HepG2 (cell line): ENCODE results near the gene MYO18A. TPM values are rescaled to one million over a fixed set of nuclear protein-coding genes. Genes with fewer than 3 reads are reported as not detected.

Experiments used
- AKAP8 ChIP-seq: sonication (generic); formaldehyde crosslinking; IDR thresholded peaks from 2 replicates; pipeline ENCODE4 v1.5.1; 2020; ENCODE audit warnings: mild to moderate bottlenecking, missing genetic modification reagents
- ATF1 ChIP-seq: IDR thresholded peaks from 2 replicates; pipeline ENCODE4 v1.6.1; 2016; ENCODE audit warnings: mild to moderate bottlenecking, control low read depth
- CCAR2 ChIP-seq: fragments of 200-400 bp; formaldehyde crosslinking; optimal IDR thresholded peaks from 2 replicates; pipeline ENCODE3; 2018; ENCODE audit warnings: low read depth, mild to moderate bottlenecking, low read length, moderate library complexity
- CENPX ChIP-seq: sonication (generic); formaldehyde crosslinking; IDR thresholded peaks from 2 replicates; pipeline ENCODE4 v1.9.0; 2021; ENCODE audit warnings: mild to moderate bottlenecking, missing genetic modification reagents, moderate library complexity
- GZF1 ChIP-seq: sonication (generic); formaldehyde crosslinking; IDR thresholded peaks from 2 replicates; pipeline ENCODE4 v1.5.1; 2020; ENCODE audit warnings: mild to moderate bottlenecking, missing genetic modification reagents
- HDAC1 ChIP-seq: sonication (generic); formaldehyde crosslinking; IDR thresholded peaks from 2 replicates; pipeline ENCODE4 v1.5.1; 2020; ENCODE audit warnings: mild to moderate bottlenecking, missing genetic modification reagents
- KLF11 ChIP-seq: IDR thresholded peaks from 2 replicates; pipeline ENCODE4 v1.6.1; 2016; ENCODE audit warnings: missing compliant biosample characterization
- KLF6 ChIP-seq: IDR thresholded peaks from 2 replicates; pipeline ENCODE4 v1.8.0; 2016; ENCODE audit warnings: missing biosample characterization, missing genetic modification reagents
- MAFF ChIP-seq: IDR thresholded peaks from 2 replicates; pipeline ENCODE4 v1.6.1; 2011; ENCODE audit warnings: low read depth, low read length, improper control_type of control experiment
- MED1 ChIP-seq: sonication (generic); formaldehyde crosslinking; IDR thresholded peaks from 2 replicates; pipeline ENCODE4 v1.4.0; 2020; ENCODE audit warnings: missing genetic modification reagents
- RAD21 ChIP-seq: fragments of 450-650 bp; formaldehyde crosslinking; IDR thresholded peaks from 2 replicates; pipeline ENCODE4 v1.5.0; 2020; ENCODE audit warnings: mild to moderate bottlenecking
- SATB2 ChIP-seq: sonication (generic); formaldehyde crosslinking; IDR thresholded peaks from 2 replicates; pipeline ENCODE4 v1.5.0; 2020; ENCODE audit warnings: missing genetic modification reagents
- SMAD9 ChIP-seq: sonication (generic); formaldehyde crosslinking; IDR thresholded peaks from 2 replicates; pipeline ENCODE4 v1.5.1; 2020; ENCODE audit warnings: mild to moderate bottlenecking, missing genetic modification reagents
- SOX5 ChIP-seq: IDR thresholded peaks from 2 replicates; pipeline ENCODE4 v1.6.1; 2016; ENCODE audit warnings: borderline replicate concordance
- SRSF4 ChIP-seq: fragments of 200-400 bp; formaldehyde crosslinking; IDR thresholded peaks from one replicate; pipeline ENCODE4 v1.6.1; 2018; ENCODE audit warnings: mild to moderate bottlenecking, low read depth, low read length, moderate library complexity; ENCODE audit not compliant: poor library complexity, severe bottlenecking
- SRSF9 ChIP-seq: fragments of 200-400 bp; formaldehyde crosslinking; IDR thresholded peaks from 2 replicates; pipeline ENCODE4 v1.6.1; 2018; ENCODE audit warnings: borderline replicate concordance, mild to moderate bottlenecking, low read depth, low read length; ENCODE audit not compliant: insufficient read depth, poor library complexity, severe bottlenecking
- STAT5B ChIP-seq: sonication (generic); formaldehyde crosslinking; IDR thresholded peaks from 2 replicates; pipeline ENCODE4 v1.4.0; 2020; ENCODE audit warnings: missing genetic modification reagents
- ZNF550 ChIP-seq: sonication (generic); formaldehyde crosslinking; IDR thresholded peaks from 2 replicates; pipeline ENCODE4 v1.4.0; 2020; ENCODE audit warnings: mild to moderate bottlenecking, missing genetic modification reagents, borderline replicate concordance
- ZNF724P ChIP-seq: sonication (generic); formaldehyde crosslinking; IDR thresholded peaks from 2 replicates; pipeline ENCODE4 v1.8.0; 2022; ENCODE audit warnings: missing genetic modification reagents, borderline replicate concordance
- ZNF772 ChIP-seq: sonication (generic); formaldehyde crosslinking; IDR thresholded peaks from 2 replicates; pipeline ENCODE4 v1.5.0; 2020; ENCODE audit warnings: mild to moderate bottlenecking, missing genetic modification reagents
- ZNF891 ChIP-seq: sonication (generic); formaldehyde crosslinking; IDR thresholded peaks from 2 replicates; pipeline ENCODE4 v1.5.0; 2020; ENCODE audit warnings: mild to moderate bottlenecking, missing genetic modification reagents
- ZSCAN12 ChIP-seq: sonication (generic); formaldehyde crosslinking; IDR thresholded peaks from 2 replicates; pipeline ENCODE4 v1.9.0; 2021; ENCODE audit warnings: mild to moderate bottlenecking, missing genetic modification reagents
- polyA plus RNA-seq, 8 experiments: library from polyadenylated mRNA; depleted of rRNA in 3 of 8; stranded (reverse) in 7 of 8; unstranded in 1 of 8; fragments of >200 nt; fragmentation: Illumina TruSeq in 4 of 8; extraction: Trizol in 4 of 8; gene quantifications; 2 replicates each; pipeline versions ENCODE4 v1.2.1 to v1.2.3, GENCODE V29; 2011 to 2016; ENCODE audit warnings: low read depth in 4 of 8, missing spikeins in 1 of 8, mixed read lengths in 1 of 8; ENCODE audit not compliant: insufficient read depth in 1 of 8
- total RNA-seq, 5 experiments: library from RNA; depleted of rRNA; stranded (reverse); fragments of >200 nt; fragmentation: Illumina TruSeq; extraction: Trizol; gene quantifications; 2 replicates each; pipeline ENCODE4 v1.2.3, GENCODE V29; 2016; ENCODE audit warnings: low read depth in 1 of 5
- TF ChIP-seq, protein P1 (sequence below): sonication (generic); formaldehyde crosslinking; IDR thresholded peaks from 2 replicates; pipeline ENCODE4 v1.8.1; 2023; ENCODE audit warnings: mild to moderate bottlenecking, missing genetic modification reagents, borderline replicate concordance
- TF ChIP-seq, protein P2 (sequence below): sonication (generic); formaldehyde crosslinking; IDR thresholded peaks from 2 replicates; pipeline ENCODE4 v1.5.0; 2020; ENCODE audit warnings: mild to moderate bottlenecking, missing genetic modification reagents
- TF ChIP-seq, protein P3 (sequence below): sonication (generic); formaldehyde crosslinking; IDR thresholded peaks from 2 replicates; pipeline ENCODE4 v1.5.0; 2020; ENCODE audit warnings: mild to moderate bottlenecking, low read depth, missing genetic modification reagents, borderline replicate concordance
- TF ChIP-seq, protein P4 (sequence below): sonication (generic); formaldehyde crosslinking; IDR thresholded peaks from 2 replicates; pipeline ENCODE4 v1.4.0; 2020; ENCODE audit warnings: missing genetic modification reagents, low read depth, mild to moderate bottlenecking, borderline replicate concordance
- TF ChIP-seq, protein P5 (sequence below): IDR thresholded peaks from 2 replicates; pipeline ENCODE4 v1.6.1; 2016; ENCODE audit warnings: low read depth

MYO18A gene
- total and polyA plus RNA-seq, 2 of the 13 experiments (the other 11 are each of a cell fraction or from before 2014, with no cell fraction given): 16.8 to 24.8 TPM

DNA sequence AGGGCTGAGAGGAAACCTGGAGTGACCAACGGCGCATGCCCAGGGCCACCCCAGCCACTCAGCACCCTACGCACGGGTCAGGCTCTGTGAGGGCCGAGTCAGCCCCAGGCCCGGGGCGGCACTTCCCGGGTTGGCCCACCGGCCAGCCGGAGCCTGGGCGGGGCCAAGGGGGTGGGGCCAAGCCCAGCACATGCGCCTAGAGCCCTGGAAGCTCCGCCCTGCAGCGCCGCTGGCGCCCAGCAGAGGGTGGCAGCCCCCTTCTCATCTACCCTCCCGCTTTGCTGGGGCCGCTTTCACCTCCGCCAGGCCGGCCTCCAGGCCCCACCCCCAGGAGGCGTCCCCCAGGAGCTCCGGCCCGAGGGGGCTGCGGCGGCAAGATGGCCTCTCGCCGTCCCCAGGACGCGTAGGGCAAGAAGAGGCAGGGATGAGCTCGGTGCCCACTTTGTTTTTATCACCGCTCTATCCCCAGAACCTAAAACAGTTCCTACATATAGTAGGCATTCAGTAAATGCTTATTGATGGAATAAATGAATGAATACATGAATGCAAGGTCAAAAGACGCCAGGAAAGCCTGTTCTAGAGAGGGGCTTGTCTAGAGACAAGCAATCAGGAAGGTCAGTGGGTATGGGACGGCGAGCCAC is 31.3 kb downstream of the MYO18A start (continued):
- TF ChIP-seq ZNF550 (CRISPR knock-in tag): no peak
- peak; percentile 80; the same call in 1 of the 2 replicates for TF ChIP-seq HDAC1 (CRISPR knock-in tag)
- peak; percentile 25; the same call in 1 of the 2 replicates for TF ChIP-seq ZNF891 (CRISPR knock-in tag)
- TF ChIP-seq, protein P1, sequence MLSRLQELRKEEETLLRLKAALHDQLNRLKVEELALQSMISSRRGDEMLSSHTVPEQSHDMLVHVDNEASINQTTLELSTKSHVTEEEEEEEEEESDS (CRISPR knock-in tag): no peak
- peak; percentile 76; the same call in 1 of the 2 replicates for TF ChIP-seq KLF6
- TF ChIP-seq ATF1: no peak
- TF ChIP-seq, protein P2, sequence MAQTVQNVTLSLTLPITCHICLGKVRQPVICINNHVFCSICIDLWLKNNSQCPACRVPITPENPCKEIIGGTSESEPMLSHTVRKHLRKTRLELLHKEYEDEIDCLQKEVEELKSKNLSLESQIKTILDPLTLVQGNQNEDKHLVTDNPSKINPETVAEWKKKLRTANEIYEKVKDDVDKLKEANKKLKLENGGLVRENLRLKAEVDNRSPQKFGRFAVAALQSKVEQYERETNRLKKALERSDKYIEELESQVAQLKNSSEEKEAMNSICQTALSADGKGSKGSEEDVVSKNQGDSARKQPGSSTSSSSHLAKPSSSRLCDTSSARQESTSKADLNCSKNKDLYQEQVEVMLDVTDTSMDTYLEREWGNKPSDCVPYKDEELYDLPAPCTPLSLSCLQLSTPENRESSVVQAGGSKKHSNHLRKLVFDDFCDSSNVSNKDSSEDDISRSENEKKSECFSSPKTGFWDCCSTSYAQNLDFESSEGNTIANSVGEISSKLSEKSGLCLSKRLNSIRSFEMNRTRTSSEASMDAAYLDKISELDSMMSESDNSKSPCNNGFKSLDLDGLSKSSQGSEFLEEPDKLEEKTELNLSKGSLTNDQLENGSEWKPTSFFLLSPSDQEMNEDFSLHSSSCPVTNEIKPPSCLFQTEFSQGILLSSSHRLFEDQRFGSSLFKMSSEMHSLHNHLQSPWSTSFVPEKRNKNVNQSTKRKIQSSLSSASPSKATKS (CRISPR knock-in tag): no peak
- no peak for TF ChIP-seq GZF1 (CRISPR knock-in tag)
- no peak for TF ChIP-seq SRSF9
- peak; percentile 68; the same call in 1 of the 2 replicates for TF ChIP-seq AKAP8 (CRISPR knock-in tag)
- no peak for TF ChIP-seq SATB2 (CRISPR knock-in tag)
- TF ChIP-seq ZNF772 (CRISPR knock-in tag): 0 out of 2 replicates have a peak, but pooled peaks have one; percentile 39
- TF ChIP-seq, protein P3, sequence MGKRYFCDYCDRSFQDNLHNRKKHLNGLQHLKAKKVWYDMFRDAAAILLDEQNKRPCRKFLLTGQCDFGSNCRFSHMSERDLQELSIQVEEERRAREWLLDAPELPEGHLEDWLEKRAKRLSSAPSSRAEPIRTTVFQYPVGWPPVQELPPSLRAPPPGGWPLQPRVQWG: no peak
- no peak for TF ChIP-seq ZSCAN12 (CRISPR knock-in tag)
- TF ChIP-seq ZNF724P: no peak; the same call in 1 of the 2 replicates
- TF ChIP-seq, protein P4, sequence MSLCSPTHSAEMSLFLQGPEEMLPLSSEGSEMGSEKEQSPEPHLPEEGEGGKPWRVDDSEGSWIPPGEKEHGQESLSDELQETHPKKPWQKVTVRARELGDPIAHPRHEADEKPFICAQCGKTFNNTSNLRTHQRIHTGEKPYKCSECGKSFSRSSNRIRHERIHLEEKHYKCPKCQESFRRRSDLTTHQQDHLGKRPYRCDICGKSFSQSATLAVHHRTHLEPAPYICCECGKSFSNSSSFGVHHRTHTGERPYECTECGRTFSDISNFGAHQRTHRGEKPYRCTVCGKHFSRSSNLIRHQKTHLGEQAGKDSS: no peak
- TF ChIP-seq, protein P5, sequence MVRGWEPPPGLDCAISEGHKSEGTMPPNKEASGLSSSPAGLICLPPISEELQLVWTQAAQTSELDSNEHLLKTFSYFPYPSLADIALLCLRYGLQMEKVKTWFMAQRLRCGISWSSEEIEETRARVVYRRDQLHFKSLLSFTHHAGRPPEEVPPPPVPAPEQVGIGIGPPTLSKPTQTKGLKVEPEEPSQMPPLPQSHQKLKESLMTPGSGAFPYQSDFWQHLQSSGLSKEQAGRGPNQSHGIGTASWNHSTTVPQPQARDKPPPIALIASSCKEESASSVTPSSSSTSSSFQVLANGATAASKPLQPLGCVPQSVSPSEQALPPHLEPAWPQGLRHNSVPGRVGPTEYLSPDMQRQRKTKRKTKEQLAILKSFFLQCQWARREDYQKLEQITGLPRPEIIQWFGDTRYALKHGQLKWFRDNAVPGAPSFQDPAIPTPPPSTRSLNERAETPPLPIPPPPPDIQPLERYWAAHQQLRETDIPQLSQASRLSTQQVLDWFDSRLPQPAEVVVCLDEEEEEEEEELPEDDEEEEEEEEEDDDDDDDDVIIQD (CRISPR knock-in tag): 0 out of 2 replicates have a peak, but pooled peaks have one; percentile 56
- TF ChIP-seq MAFF: no peak
- peak; percentile 77; the same call in 1 of the 2 replicates for TF ChIP-seq MED1
- no peak for TF ChIP-seq CCAR2
- no peak for TF ChIP-seq CENPX (CRISPR knock-in tag)
- no peak for TF ChIP-seq STAT5B
- TF ChIP-seq SOX5 (CRISPR knock-in tag): peak; percentile 37; the same call in 1 of the 2 replicates
- TF ChIP-seq KLF11 (CRISPR knock-in tag): 0 out of 2 replicates have a peak, but pooled peaks have one; percentile 40
- no peak for TF ChIP-seq SRSF4
- TF ChIP-seq SMAD9: no peak
- peak; percentile 100 for TF ChIP-seq RAD21
